MG63 (cell line): ENCODE results near the gene CCDC77. TPM values are rescaled to one million over a fixed set of nuclear protein-coding genes. Genes with fewer than 3 reads are reported as not detected.
A peak's percentile ranks its signal among the peaks of the same experiment; 100 is the strongest.
"Not testable (repeated sequence)": the region's sequence is repeated elsewhere in the genome, so short reads cannot be mapped to it uniquely, and the experiment has no call there.

Experiments used
- DNase-seq: peaks from one replicate; pipeline ENCODE4 v3.0.0-alpha.2; 2020
- H3K27me3 ChIP-seq: fragments of 250-450 bp; sonication (Bioruptor Pico); 2 replicates; pipeline ENCODE4 v1.5.1; 2020; ENCODE audit warnings: mild to moderate bottlenecking, moderate library complexity
- H3K36me3 ChIP-seq: fragments of 250-450 bp; sonication (Bioruptor Pico); 2 replicates; pipeline ENCODE4 v1.5.1; 2020; ENCODE audit warnings: mild to moderate bottlenecking, moderate library complexity
- H3K4me3 ChIP-seq: fragments of 250-450 bp; sonication (Bioruptor Pico); 2 replicates; pipeline ENCODE4 v1.5.1; 2020; ENCODE audit warnings: mild to moderate bottlenecking, moderate library complexity
- H3K9me3 ChIP-seq: fragments of 250-450 bp; sonication (Bioruptor Pico); 2 replicates; pipeline ENCODE4 v1.5.1; 2020; ENCODE audit warnings: mild to moderate bottlenecking, moderate library complexity
- total RNA-seq: library from RNA; depleted of rRNA; stranded (reverse); fragments of >200 nt; shearing (Covaris generic); gene quantifications from 2 replicates; pipeline ENCODE4 v1.2.3, GENCODE V29; 2014; ENCODE audit warnings: low replicate concordance

The CCDC77 gene
- total RNA-seq, 1 experiment from 2014 or later: 19.6 TPM

DNA sequence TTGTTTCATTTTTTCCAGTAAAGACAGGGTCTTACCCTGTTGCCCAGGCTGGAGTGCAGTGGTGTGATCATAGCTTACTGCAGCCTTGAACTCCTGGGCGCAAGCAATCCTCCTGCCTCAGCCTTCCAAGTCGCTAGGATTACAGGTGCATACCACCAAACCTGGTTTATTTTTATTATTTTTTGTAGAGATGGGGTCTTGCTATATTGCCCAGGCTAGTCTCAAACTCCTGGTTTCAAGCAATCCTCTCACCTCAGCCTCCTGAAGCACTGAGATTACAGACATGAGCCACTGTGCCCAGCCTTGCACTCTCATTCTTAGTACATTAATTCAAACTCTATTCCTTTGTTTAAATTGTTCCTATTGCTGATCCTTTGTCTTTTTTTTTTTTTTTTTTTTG lies 34.3 kb downstream of the CCDC77 start:
- not testable (repeated sequence) for H3K9me3 ChIP-seq, H3K4me3 ChIP-seq, H3K27me3 ChIP-seq, DNase-seq
- peaks cover 40% of the 10 kb centered on the region for H3K36me3 ChIP-seq

DNA sequence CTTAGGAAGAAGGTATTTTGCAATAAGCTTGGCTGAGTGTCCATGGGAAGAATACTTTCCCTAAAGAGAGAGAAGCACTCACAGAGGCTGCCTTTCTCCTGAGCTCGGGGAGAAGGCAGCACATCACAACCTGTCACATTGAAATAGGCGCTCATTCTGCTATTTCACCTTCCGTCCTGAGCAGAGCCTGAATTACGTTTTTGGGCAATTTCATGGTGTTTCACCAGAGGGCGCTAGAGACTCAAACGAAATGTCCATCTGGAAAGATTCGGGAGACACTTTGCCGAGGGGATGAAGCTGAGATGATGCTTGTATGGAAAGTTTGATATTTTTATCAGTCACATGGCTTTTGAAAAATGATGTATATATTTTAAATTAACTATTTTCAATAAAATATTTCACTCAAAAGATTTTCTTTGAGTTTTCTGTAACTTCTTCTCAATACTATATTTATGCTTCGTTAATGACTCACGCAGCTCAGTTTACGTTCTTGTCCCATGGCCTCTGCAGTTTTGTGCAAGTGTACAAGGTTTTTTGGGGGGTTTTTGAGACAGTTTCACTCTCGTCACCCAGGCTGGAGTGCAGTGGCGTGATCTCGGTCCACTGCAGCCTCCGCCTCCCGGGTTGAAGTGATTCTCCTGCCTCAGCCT lies 40.9 kb downstream of the CCDC77 start:
- H3K27me3 ChIP-seq: no peaks in the 10 kb centered on the region
- H3K36me3 ChIP-seq: peaks cover 9% of the 10 kb centered on the region
- H3K4me3 ChIP-seq: no peak overlapping the region
- DNase-seq: no peak
- H3K9me3 ChIP-seq: no peaks in the 10 kb centered on the region

DNA sequence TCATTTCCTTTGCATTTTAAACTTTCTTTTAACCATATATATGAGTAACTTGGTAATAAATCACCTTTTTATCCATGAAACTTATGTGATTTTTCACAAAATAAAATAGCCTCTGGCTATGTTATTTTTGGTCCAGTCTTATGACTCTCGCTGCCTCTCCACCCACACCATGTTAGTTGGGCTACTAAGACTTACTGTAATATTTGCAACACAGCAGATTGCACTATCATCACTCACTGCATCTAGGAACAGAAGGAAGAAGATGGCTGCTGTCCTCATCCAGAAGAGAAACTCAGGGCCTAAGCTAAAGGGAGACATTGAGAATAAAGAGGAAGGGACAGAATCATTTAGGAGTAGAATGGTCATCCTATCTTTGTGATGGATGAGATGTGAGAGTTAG lies 45.7 kb downstream of the CCDC77 start:
- H3K36me3 ChIP-seq: no peaks in the 10 kb centered on the region
- H3K9me3 ChIP-seq: no peaks in the 10 kb centered on the region
- no peak for DNase-seq
- no peak overlapping the region for H3K4me3 ChIP-seq
- peaks cover 17% of the 10 kb centered on the region for H3K27me3 ChIP-seq

DNA sequence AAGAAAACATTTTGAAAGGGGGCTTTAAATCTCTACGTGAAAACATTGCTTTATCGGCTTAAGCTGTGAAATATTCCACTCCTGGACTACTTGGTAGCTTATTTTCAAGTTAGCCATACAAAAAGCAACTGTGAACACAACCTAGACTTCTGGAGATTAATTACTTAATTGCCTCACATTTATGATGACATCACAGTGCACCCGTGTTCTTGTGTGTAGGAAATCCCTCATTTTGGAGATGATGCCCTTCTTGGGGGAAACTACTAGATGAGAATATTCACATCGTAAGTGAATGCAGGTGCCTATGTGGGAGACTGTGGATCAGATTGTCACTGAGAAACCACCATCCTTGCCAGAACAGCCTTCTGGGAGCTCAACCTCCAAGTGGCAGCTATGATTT lies 47.8 kb downstream of the CCDC77 start:
- Histone ChIP-seq H3K4me3 (no peak overlapping the region), H3K36me3 (no peaks in the 10 kb centered on the region), H3K9me3 (peaks cover 2% of the 10 kb centered on the region; the same call in 1 of the 2 replicates), H3K27me3 (peaks cover 26% of the 10 kb centered on the region)
- DNase-seq: no peak

DNA sequence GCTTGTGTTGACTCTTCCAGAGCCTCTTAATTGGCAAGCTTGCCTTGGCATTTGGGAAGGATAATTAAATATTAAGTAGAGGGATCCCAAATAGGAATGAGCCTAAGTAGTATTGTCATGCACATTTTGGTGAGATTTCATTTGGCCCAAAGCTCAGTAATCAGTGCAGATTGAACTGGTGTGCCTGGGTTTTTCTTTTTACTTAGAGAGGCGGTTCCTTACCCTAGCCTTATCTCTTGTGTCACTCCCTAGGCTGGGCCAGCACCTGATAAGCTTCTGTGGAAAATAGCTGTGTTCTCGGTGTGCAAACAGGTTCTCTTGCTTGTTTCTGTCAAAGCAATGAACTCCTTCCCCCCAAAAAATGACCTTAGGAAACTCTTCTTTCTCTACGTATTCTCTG lies 49.0 kb downstream of the CCDC77 start:
- Histone ChIP-seq H3K36me3 (no peaks in the 10 kb centered on the region), H3K9me3 (peaks cover 2% of the 10 kb centered on the region; the same call in 1 of the 2 replicates), H3K27me3 (peaks cover 36% of the 10 kb centered on the region), H3K4me3 (no peak overlapping the region)
- no peak for DNase-seq

DNA sequence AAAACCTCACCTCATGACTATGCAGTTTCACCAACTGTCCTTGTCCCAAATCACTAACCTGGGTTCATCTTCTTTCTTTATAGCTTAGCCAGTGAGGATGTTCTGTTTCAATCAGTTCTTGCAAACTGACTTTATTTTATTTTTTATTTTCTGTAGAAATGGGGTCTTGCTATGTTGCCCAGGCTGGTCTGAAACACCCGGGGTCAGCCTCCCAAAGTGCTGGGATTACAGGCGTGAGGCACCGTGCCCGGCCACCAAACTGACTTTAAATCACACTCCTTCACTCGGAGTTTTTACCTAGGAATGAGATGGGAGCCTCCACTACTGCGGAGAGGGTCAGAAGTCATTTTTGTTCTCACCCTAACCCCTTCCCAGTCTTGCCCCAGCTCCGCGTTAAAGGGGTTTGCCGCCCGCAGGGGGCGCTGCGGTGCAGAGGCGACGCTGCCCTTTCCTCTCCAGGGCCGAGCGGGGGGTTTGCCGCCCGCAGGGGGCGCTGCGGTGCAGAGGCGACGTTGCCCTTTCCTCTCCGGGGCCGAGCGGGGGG lies 51.3 kb downstream of the CCDC77 start:
- H3K4me3 ChIP-seq: no peak overlapping the region
- DNase-seq: no peak
- H3K27me3 ChIP-seq: peaks cover 55% of the 10 kb centered on the region
- H3K36me3 ChIP-seq: no peaks in the 10 kb centered on the region
- H3K9me3 ChIP-seq: peaks cover 2% of the 10 kb centered on the region; the same call in 1 of the 2 replicates

DNA sequence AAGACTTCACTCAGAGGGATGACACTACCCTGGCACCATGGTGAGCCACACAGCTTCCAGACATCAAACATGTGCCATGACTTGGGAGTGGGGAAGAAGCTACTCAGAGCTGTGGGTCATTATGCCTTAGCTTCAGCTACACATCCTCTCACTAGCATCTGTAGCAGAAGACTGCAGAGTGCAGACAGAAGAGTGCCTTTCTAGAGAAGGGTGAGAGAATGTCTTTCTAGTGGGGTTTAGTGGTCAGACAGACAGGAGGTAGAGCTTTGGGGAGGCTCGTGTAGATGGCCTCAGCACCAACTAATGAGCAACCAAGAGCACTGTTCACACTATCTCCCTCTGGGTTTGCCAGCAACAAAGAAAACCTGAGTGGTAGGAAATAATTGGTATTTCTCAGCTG lies 53.4 kb downstream of the CCDC77 start:
- Histone ChIP-seq H3K27me3 (peaks cover 64% of the 10 kb centered on the region), H3K4me3 (no peak overlapping the region), H3K9me3 (peaks cover 2% of the 10 kb centered on the region; the same call in 1 of the 2 replicates), H3K36me3 (no peaks in the 10 kb centered on the region)
- no peak for DNase-seq

DNA sequence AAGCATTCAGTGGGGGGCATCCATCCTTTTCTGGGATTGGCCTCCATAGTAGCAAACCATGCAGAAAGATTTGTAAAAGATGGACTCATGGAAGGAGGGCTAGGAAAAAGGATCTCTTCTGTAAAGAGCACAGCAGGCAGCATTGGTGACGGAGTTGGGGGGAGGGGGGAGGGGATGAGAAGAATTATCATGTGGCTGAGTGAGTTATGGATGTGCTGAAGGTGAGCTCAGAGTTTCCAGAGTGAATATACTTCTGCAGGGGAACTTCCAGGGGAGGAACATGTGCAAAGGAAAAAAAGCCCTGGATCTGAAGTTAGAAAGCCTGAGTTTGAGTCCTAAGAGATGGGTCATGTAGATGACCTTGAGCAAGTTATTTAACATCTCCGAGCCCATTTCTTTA lies 54.4 kb downstream of the CCDC77 start:
- H3K27me3 ChIP-seq: peaks cover 70% of the 10 kb centered on the region

DNA sequence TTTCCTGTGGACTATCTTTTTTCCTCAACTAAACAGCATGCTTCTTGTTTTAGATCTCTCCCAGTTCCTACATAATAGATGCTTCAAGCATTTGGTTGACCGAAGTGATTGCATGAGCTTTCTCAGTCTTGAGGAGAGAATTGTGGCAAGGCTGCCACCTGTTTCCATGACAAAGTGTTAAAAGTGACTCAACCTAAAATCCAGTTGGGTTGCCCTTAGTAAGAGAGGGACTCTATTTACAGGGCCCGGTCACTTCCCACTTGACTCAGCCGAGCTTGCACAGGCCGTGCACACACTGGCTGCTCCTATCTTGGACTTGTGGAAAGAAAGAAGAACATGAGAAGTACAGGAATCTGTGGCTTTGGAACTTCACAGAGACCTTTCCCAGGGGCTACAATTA lies 56.2 kb downstream of the CCDC77 start:
- DNase-seq: no peak
- Histone ChIP-seq H3K36me3 (no peaks in the 10 kb centered on the region), H3K4me3 (no peak overlapping the region), H3K9me3 (peaks cover 1% of the 10 kb centered on the region; the same call in 1 of the 2 replicates), H3K27me3 (peaks cover 74% of the 10 kb centered on the region)

More for the DNA sequence above, 54.4 kb downstream of the CCDC77 start:
- Histone ChIP-seq H3K9me3 (peaks cover 2% of the 10 kb centered on the region; the same call in 1 of the 2 replicates), H3K36me3 (no peaks in the 10 kb centered on the region), H3K4me3 (no peak overlapping the region)
- no peak for DNase-seq

DNA sequence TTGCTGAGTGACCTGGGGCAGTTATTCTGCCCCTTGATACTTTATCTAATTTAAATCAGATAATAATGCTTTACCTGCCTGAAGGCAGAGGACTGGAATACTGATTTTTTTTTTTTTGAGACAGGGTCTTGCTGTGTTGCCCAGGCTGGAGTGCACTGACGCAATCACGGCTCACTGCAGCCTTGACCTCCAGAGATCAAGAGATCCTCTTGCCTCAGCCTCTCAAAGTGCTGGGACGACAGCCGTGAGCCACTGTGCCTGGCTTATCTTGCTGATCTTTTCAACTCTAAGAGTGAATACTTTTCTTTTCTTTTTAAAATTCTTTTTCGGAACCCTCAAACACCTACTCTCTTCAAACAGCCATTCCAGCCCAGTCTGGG lies 57.6 kb downstream of the CCDC77 start:
- peaks cover 70% of the 10 kb centered on the region for H3K27me3 ChIP-seq
- H3K36me3 ChIP-seq: no peaks in the 10 kb centered on the region
- no peak for DNase-seq
- no peaks in the 10 kb centered on the region for H3K9me3 ChIP-seq
- H3K4me3 ChIP-seq: peak overlapping the region; percentile 39

DNA sequence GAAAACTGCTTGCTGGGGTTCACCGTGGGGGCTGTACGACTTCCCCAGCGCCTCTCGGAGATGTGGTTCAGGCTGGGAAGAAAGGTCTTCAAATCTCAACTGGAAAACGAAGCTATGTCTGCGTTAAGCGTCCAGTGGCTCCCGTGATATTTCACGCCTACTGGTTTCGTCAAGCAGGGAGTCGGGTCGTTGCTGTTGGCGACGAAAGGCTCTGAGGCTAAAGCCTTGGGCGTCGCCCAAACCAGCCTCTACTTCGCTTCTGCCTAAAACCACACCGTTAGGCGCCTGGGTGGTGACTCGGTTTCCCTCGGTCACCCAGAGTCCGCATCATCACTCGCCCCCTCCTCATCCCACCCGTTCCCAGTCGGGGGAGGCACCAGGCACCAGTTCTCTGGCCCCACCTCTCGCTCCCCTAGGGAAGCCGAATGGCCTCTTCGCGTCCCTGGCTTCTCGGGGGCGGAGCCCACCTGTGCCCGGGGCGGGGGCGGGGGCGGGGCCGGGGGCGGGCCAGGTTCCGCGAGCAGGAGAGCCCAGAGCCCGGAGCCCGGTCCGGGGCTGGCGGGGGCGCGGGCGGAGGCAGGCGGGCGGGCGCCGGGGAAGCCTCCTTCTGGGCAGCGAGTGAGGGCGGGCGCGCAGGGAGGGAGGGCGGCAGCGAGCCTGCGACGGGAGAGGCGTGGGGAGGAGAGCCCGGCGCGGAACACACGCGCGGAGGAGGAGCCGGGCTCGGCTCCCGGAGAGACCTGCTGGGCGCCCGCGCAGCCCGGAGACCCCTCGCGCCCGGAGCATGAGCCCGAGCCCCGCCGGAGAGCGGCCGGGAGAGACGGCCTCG lies 58.2 kb downstream of the CCDC77 start, which contains the start of gene B4GALNT3:
B4GALNT3 (plus strand) TSS at position 510 of the 829 bp plus-strand sequence. CDS start 438 bp downstream, outside the sequence.
- Histone ChIP-seq H3K4me3 (peak within 1 kb of the TSS; percentile 39), H3K9me3 (no peaks in the 10 kb centered on the region), H3K36me3 (no peaks in the 10 kb centered on the region), H3K27me3 (peaks cover 67% of the 10 kb centered on the region)
- DNase-seq: peak; percentile 52

DNA sequence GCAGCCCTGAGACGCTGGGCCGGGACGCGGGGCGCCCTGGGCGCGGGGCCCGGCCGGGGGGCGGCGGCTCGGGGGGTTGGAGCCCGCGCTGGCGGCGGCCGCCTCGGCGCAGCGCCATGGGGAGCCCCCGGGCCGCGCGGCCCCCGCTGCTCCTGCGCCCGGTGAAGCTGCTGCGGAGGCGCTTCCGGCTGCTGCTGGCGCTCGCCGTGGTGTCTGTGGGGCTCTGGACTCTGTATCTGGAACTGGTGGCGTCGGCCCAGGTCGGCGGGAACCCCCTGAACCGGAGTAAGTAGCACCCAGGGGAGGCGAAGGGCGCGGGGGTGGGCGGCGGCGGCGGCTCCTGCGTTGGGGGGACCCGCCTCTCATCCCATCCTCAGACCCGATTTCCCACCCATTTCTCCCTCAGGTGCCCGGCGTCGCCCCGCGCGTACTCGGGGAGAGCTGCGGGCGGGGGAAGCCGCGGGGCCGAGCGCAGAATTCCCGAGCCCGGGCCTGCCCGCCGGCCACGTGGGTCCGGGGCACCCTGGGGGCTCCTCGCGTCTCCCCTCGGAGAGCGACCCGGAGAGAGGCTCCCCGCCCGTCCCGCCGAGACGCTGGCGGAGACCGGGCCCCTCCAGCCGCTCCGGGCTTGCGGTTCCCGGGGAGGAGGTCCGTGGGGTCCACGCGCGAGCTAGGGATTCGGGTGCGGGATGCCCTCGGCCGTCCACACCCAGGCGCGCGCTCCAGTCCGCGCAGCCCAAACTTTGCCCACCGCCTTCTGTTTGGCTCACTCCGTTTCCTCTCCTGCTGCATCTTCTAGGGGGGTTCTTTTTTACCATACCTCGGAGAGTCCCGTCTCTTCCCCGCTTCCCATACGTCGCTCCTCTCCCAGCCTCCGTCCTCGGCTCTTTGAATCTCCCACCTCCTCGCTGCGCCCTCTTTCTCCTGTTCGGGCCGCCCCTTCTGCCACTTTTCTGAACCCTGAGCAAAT lies 59.1 kb downstream of the CCDC77 start:
- Histone ChIP-seq H3K4me3 (peak overlapping the region; percentile 39), H3K9me3 (no peaks in the 10 kb centered on the region), H3K36me3 (no peaks in the 10 kb centered on the region), H3K27me3 (peaks cover 66% of the 10 kb centered on the region)
- DNase-seq: peak; percentile 37

DNA sequence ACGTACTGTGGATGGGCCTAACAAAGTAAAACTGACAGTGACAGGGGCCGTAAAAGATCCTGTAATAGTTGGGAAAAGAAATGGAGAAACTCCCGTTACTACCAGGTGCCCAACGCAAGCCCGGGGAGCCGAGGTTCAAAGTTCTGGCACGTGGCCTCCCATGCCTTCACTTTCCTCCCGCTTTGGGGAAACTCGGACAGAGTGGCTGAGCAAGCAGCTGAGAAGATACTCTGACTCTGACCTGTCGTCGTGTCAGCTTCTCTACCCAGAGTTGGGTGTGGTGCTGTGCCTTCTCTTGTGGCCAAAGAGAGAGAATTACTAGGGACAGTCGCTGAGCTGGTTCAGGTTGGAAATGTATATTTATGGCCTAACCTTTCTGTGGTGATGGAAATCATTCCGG lies 60.0 kb downstream of the CCDC77 start:
- Histone ChIP-seq H3K9me3 (no peaks in the 10 kb centered on the region), H3K4me3 (no peak overlapping the region), H3K36me3 (no peaks in the 10 kb centered on the region), H3K27me3 (peaks cover 60% of the 10 kb centered on the region)
- DNase-seq: no peak

DNA sequence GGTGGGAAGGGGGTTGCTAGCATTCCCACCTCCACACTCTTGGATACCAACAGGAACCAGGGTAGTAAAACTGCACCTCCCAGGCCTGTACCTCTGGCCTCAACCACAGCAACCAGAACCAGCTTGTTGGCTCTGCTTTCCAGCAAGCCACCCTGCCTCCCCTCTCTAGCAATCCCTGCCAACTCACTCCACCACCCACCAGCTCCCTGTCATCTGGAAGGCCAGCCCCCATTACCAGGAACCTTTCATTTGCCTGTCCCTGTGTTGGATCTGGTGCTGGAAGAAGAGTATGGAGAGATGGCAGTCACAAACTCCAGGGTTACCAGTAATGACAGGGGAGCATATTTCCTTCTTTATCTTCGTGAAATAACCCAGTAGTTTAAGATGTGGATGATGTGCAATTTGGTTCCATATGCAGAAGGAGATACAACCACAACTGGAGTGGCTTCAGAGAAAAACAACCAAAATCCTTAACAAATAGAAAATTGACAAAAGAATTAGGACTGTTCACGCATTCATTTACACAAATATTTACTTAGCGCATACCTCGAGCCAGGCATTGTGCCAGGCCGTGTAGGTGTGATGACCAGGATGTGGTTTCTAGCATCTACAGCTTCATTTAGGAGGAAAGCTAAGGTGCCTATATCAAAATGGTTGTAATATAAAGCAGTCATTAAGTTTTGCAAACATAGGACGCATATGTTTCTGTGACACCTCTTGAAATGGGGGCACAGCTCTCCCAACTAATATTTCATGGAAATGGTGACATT lies 61.7 kb downstream of the CCDC77 start:
- Histone ChIP-seq H3K4me3 (no peak overlapping the region), H3K9me3 (no peaks in the 10 kb centered on the region), H3K27me3 (peaks cover 43% of the 10 kb centered on the region), H3K36me3 (no peaks in the 10 kb centered on the region)
- no peak for DNase-seq

DNA sequence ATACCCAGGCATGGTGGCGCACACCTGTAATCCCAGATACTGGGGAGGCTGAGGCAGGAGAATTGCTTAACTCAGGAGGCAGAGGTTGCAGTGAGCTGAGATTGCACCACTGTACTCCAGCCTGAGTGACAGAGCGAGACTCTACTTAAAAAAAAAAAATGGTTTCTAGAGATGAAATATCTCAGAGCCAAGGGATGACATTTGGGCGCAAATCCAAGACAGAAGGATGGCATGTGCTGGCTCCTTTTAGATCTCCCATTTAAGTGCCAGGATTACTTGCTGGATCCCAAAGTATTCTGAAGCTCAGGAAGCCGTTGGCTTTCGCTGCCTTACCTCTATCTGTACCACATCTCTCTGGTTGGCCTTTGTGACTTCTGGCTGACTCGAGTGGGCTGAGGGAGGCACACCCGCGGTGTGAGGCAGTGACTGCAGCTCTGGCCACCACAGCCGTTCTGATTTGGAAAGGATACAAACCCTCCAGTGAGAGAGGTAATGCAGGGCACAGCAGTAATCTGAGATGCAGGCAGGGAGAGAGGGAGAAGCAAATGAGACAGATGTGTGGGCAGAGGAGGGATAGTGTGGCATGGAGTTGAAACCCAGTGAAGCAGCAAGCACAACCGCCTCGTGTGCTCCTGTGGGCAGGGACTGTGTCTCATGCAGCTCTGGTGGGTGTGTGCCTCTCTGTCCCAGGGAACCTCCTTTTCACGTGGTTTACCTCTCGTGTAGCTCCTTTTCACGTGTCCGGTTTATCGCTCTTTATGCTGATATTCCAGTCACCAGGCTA lies 63.2 kb downstream of the CCDC77 start:
- Histone ChIP-seq H3K36me3 (no peaks in the 10 kb centered on the region), H3K4me3 (no peak overlapping the region), H3K9me3 (no peaks in the 10 kb centered on the region), H3K27me3 (peaks cover 29% of the 10 kb centered on the region)
- DNase-seq: no peak
